Thoracic aorta (tissue), 2 donors: ENCODE results near the gene ZC3H12D. TPM values are rescaled to one million over a fixed set of nuclear protein-coding genes. Genes with fewer than 3 reads are reported as not detected.
"Not testable (repeated sequence)": the region's sequence is repeated elsewhere in the genome, so short reads cannot be mapped to it uniquely, and the experiment has no call there.

ENCODE experiments used
- ATAC-seq: fragments of 150-250 bp; one replicate; pipeline ENCODE4 v1.8.0; 2017; ENCODE audit warnings: low read depth; ENCODE audit not compliant: insufficient number of reproducible peaks, low FRiP score
- DNase-seq: peaks from one replicate; pipeline ENCODE4 v3.0.0-alpha.2; 2020; ENCODE audit warnings: low spot score
- H3K27ac ChIP-seq, 2 donors: fragments of 200-600 bp; sonication (generic); 1 replicate in 1 of 2; 2 replicates in 1 of 2; pipeline ENCODE4 v1.5.1; 2016; ENCODE audit warnings: mild to moderate bottlenecking in 2 of 2, moderate library complexity in 2 of 2
- H3K27me3 ChIP-seq: fragments of 200-600 bp; sonication (generic); replicated peaks from 2 replicates; pipeline ENCODE4 v1.6.0; 2016; ENCODE audit warnings: mild to moderate bottlenecking; ENCODE audit not compliant: insufficient read depth
- H3K36me3 ChIP-seq: fragments of 200-600 bp; sonication (generic); one replicate; pipeline ENCODE4 v1.5.1; 2016
- H3K4me1 ChIP-seq, 2 donors: fragments of 200-600 bp; sonication (generic); 1 replicate in 1 of 2; 2 replicates in 1 of 2; pipeline versions ENCODE4 v1.5.1 to v1.6.0; 2016; ENCODE audit warnings: low read depth in 2 of 2, mild to moderate bottlenecking in 1 of 2; ENCODE audit not compliant: control insufficient read depth in 1 of 2
- H3K4me3 ChIP-seq: fragments of 200-600 bp; sonication (generic); 2 replicates; pipeline ENCODE4 v1.5.1; 2016; ENCODE audit warnings: mild to moderate bottlenecking
- H3K9me3 ChIP-seq: fragments of 200-600 bp; sonication (generic); 2 replicates; pipeline ENCODE4 v1.5.1; 2016
- CTCF ChIP-seq: fragments of 200-600 bp; sonication (generic); IDR thresholded peaks from one replicate; pipeline ENCODE4 v1.5.1; 2019; ENCODE audit warnings: antibody characterized with exemption
- total RNA-seq, 2 donors: library from RNA; depleted of rRNA; stranded (reverse); fragments of >200 nt; gene quantifications; one replicate each; pipeline versions ENCODE4 v1.1.0 to v1.2.3, GENCODE V29; 2016

The ZC3H12D gene
- total RNA-seq, 2 donors from 2014 or later: 1.9 to 3.8 TPM

- Histone ChIP-seq H3K9me3 (no peaks in the 10 kb centered on the region), H3K4me1 (no peaks in the 10 kb centered on the region), H3K27me3 (no peaks in the 10 kb centered on the region), H3K4me3 (no peak overlapping the region), H3K36me3 (no peaks in the 10 kb centered on the region), H3K27ac (no peak overlapping the region)
- ATAC-seq (no peak), DNase-seq (no peak)
- no peak for TF ChIP-seq CTCF
These were observed 15.3 kb upstream of the ZC3H12D start for GRCh38 chr6:149500096-149500495.

- no peak for DNase-seq
- TF ChIP-seq CTCF: no peak
- ATAC-seq: no peak
- Histone ChIP-seq H3K9me3 (no peaks in the 10 kb centered on the region), H3K27me3 (no peaks in the 10 kb centered on the region), H3K4me3 (no peak overlapping the region), H3K4me1 (no peaks in the 10 kb centered on the region), H3K27ac (no peak overlapping the region), H3K36me3 (no peaks in the 10 kb centered on the region)
These were observed 14.3 kb upstream of the ZC3H12D start for GRCh38 chr6:149499066-149499465.

- Histone ChIP-seq H3K4me1 (no peaks in the 10 kb centered on the region), H3K4me3 (no peak overlapping the region), H3K27me3 (no peaks in the 10 kb centered on the region), H3K36me3 (no peaks in the 10 kb centered on the region), H3K27ac (no peak overlapping the region), H3K9me3 (no peaks in the 10 kb centered on the region)
- TF ChIP-seq CTCF: no peak
- no peak for DNase-seq
- no peak for ATAC-seq
These were observed 12.6 kb upstream of the ZC3H12D start for GRCh38 chr6:149497365-149497764.

GRCh38 chr6:149496597-149496996 lies 11.8 kb upstream of the ZC3H12D start:
- H3K27ac ChIP-seq, H3K4me3 ChIP-seq, H3K4me1 ChIP-seq, DNase-seq, H3K27me3 ChIP-seq, H3K36me3 ChIP-seq, ATAC-seq, H3K9me3 ChIP-seq: not testable (repeated sequence)

GRCh38 chr6:149495349-149496016 lies 10.7 kb upstream of the ZC3H12D start:
- not testable (repeated sequence) for H3K4me1 ChIP-seq, H3K4me3 ChIP-seq, H3K36me3 ChIP-seq, DNase-seq, H3K9me3 ChIP-seq, H3K27ac ChIP-seq, H3K27me3 ChIP-seq, ATAC-seq

- H3K27ac ChIP-seq, DNase-seq, ATAC-seq, H3K9me3 ChIP-seq, H3K4me3 ChIP-seq, H3K4me1 ChIP-seq, H3K27me3 ChIP-seq, H3K36me3 ChIP-seq: not testable (repeated sequence)
These were observed 10.0 kb upstream of the ZC3H12D start for GRCh38 chr6:149494810-149495209.
